Measurements from ENCODE around the gene FAM210B.
"Not testable (repeated sequence)": the region's sequence is repeated elsewhere in the genome, so short reads cannot be mapped to it uniquely, and the experiment has no call there.

FAM210B gene

DNA sequence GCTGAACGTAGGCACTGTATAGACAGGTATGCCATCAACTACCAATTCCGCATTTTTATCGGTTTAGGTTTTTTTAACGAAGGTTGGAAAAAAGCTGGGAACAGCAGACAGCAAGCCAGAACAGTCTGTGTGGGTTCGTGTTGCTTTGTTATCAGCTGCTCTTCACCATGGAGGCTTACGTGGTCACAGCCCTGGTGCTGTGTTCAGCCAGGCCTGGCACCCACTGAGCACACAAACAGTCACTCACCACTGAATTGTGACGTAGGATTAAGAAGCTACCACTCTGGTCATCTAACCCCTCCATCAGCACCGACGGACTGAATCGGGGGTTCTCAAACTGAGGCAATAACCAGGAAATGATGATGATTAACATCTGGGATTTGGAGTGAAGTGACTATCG is 13.2 kb downstream of the FAM210B start:
- Mint-ChIP-seq H3K4me1 (no peaks in the 10 kb centered on the region), H3K4me3 (no peak overlapping the region), H3K36me3 (peaks cover 11% of the 10 kb centered on the region), H3K27ac (no peak overlapping the region), H3K27me3 (no peaks in the 10 kb centered on the region), H3K9me3 (no peaks in the 10 kb centered on the region)
- DNase-seq (ENCODE audit: low spot score in 2 of 2) (no peak), ATAC-seq (ENCODE audit: low read depth) (no peak)

DNA sequence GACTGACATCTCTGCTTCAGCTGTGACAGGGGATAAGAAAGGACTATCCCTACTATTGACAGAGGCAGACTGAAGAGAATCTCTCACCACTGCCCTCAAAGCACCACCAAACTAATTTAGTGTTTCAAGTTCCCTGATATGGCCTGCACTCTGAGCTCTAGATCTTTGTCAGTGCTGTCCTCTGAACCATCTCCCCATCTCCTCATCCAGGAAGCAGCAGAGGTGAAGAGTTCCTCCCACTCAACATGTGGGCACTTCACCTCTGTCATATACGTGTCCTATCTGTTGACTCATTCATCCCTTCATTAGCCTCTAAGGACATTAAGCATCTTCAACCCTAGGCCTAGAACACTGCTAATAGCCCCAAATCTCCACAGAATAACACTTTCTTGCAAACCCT is 14.1 kb downstream of the FAM210B start:
- DNase-seq (ENCODE audit: low spot score in 2 of 2) (no peak), ATAC-seq (ENCODE audit: low read depth) (no peak)
- H3K27me3 Mint-ChIP-seq, result no peaks in the 10 kb centered on the region
- no peaks in the 10 kb centered on the region for H3K9me3 Mint-ChIP-seq
- peak overlapping the region; percentile 15 for H3K27ac Mint-ChIP-seq
- peaks cover 11% of the 10 kb centered on the region for H3K36me3 Mint-ChIP-seq
- H3K4me3 Mint-ChIP-seq, result no peak overlapping the region
- no peaks in the 10 kb centered on the region for H3K4me1 Mint-ChIP-seq

DNA sequence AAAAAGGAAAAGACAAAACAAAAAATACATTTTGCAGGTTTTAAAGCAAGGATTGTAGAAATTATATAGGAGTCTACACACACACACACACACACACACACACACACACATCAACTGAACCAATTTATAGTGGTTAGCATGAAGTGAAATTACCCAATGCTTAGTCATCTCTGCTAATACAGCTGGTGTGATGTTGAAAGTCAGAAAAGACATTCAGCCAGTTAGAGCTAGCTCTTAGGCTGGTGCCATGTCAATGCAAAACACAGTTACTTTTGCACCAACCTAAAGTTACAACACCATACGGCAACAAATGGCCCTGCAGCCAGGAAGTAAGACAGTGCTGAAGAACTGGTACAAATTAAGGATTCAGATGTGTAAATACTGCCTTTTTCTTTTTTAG is 15.2 kb downstream of the FAM210B start:
- ATAC-seq (ENCODE audit: low read depth) (peak; percentile 26), DNase-seq (ENCODE audit: low spot score in 2 of 2) (no peak)
- H3K9me3 Mint-ChIP-seq, result no peaks in the 10 kb centered on the region
- H3K4me1 Mint-ChIP-seq, result no peaks in the 10 kb centered on the region
- H3K36me3 Mint-ChIP-seq, result peaks cover 11% of the 10 kb centered on the region
- no peak overlapping the region for H3K27ac Mint-ChIP-seq
- no peak overlapping the region for H3K4me3 Mint-ChIP-seq
- H3K27me3 Mint-ChIP-seq, result no peaks in the 10 kb centered on the region

DNA sequence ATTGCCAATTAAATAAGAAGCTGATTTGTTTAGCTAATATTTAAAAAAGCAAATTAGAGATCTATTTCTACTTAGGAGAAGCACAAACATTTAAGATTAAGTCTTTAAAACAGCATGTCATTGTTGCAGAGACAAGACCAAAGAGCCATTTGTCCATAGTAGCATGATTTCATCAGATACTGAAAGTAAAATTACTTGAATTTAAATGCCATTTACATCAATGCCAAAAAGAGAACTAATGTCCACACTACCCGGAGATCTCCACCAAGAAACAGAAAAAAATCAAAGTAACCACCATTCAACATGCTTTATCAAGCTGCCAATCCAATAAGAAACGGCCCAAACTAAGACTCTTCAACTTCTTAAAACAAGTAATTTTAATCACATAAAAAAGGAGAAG is 17.6 kb downstream of the FAM210B start:
- no peak for ATAC-seq (ENCODE audit: low read depth)
- DNase-seq (ENCODE audit: low spot score in 2 of 2), result no peak
- Mint-ChIP-seq H3K4me1 (no peaks in the 10 kb centered on the region), H3K9me3 (no peaks in the 10 kb centered on the region), H3K27me3 (no peaks in the 10 kb centered on the region), H3K4me3 (no peak overlapping the region), H3K36me3 (peaks cover 8% of the 10 kb centered on the region), H3K27ac (peak overlapping the region; percentile 9)

DNA sequence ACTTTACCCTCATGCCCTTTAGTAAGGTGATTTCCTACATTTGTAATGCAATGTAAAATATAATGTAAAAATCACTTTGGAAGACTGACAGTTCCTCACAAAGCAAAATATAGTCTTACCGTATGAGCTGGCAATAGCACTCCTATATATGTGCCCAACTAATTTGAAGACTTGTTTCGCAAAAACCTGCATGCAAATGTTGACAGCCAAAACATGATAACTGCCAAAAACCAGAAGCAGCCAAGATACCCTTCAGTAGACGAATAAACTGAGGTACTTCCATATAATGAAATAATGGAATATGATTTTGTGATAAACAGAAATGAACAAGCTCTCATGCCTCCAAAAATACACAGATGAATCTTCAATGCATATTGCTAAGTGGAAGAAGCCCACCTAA is 19.6 kb downstream of the FAM210B start:
- Mint-ChIP-seq H3K27ac (no peak overlapping the region), H3K27me3 (no peaks in the 10 kb centered on the region), H3K4me1 (no peaks in the 10 kb centered on the region), H3K4me3 (no peak overlapping the region), H3K9me3 (no peaks in the 10 kb centered on the region), H3K36me3 (peaks cover 5% of the 10 kb centered on the region)
- ATAC-seq (ENCODE audit: low read depth), result no peak
- no peak for DNase-seq (ENCODE audit: low spot score in 2 of 2)

DNA sequence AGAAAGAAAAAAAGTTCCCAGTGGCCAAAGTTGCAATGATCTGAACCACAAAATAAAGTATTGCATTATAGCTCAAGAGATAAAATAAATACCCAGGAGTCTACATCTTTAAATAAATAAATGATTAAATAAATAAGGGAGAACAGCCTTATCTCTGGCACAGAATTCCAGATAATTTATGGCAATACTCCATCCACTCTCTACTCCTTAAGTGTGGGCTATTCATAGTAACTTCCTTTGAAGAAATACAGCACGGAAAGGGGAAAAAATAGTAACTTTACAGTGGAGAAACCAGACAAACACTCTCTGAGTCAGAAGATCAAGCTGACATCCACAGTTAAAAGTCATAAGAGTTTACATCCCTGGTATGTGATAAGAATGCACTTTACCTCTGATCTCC is 21.6 kb downstream of the FAM210B start:
- ATAC-seq (ENCODE audit: low read depth) (no peak), DNase-seq (ENCODE audit: low spot score in 2 of 2) (no peak)
- H3K36me3 Mint-ChIP-seq, result peaks cover 7% of the 10 kb centered on the region
- H3K27ac Mint-ChIP-seq, result no peak overlapping the region
- H3K27me3 Mint-ChIP-seq, result no peaks in the 10 kb centered on the region
- H3K9me3 Mint-ChIP-seq, result no peaks in the 10 kb centered on the region
- H3K4me3 Mint-ChIP-seq, result no peak overlapping the region
- no peaks in the 10 kb centered on the region for H3K4me1 Mint-ChIP-seq

DNA sequence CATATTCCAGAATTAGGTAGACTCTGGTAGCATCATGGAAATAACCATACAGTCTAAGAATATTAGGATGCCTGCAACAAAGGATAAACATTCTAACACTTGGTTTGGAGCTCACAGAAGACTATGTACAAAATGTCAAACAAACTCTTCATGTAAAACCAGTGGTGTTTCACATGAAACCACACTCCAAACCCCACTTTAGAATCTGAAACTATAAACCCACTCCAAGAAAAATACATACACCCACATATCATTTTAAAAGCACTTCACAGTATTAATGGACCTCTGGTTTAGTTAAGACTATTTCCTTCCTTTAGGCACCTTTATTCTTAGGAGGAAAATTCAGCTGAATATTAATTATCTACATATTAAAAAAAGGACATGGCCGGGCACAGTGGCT is 22.7 kb downstream of the FAM210B start:
- Mint-ChIP-seq H3K9me3 (no peaks in the 10 kb centered on the region), H3K36me3 (peaks cover 10% of the 10 kb centered on the region), H3K4me1 (peaks cover 2% of the 10 kb centered on the region), H3K4me3 (no peak overlapping the region), H3K27ac (no peak overlapping the region), H3K27me3 (no peaks in the 10 kb centered on the region)
- DNase-seq (ENCODE audit: low spot score in 2 of 2) (no peak), ATAC-seq (ENCODE audit: low read depth) (no peak)

DNA sequence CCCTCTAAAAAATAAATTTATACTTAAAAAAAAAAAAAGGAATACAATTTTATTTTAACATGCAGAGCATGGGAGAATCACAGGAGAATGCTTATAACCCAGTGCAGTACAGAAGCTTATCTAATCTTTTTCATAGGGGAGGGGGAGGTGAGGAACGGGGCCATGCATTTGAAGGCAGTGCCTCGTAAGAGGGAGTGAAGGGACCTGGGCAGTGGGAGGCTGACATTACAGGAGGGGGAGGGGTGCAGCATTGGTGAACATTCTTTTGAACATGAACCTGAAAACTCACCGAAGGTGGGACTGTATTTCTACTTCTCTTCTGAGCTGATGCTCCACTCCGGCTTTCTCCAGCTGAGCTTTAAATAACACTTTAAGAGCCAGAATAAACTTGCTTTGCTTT is 23.9 kb downstream of the FAM210B start:
- DNase-seq (ENCODE audit: low spot score in 2 of 2) (no peak), ATAC-seq (ENCODE audit: low read depth) (no peak)
- Mint-ChIP-seq H3K9me3 (no peaks in the 10 kb centered on the region), H3K4me1 (peaks cover 2% of the 10 kb centered on the region), H3K27ac (no peak overlapping the region), H3K4me3 (no peak overlapping the region), H3K27me3 (no peaks in the 10 kb centered on the region), H3K36me3 (peaks cover 10% of the 10 kb centered on the region)

DNA sequence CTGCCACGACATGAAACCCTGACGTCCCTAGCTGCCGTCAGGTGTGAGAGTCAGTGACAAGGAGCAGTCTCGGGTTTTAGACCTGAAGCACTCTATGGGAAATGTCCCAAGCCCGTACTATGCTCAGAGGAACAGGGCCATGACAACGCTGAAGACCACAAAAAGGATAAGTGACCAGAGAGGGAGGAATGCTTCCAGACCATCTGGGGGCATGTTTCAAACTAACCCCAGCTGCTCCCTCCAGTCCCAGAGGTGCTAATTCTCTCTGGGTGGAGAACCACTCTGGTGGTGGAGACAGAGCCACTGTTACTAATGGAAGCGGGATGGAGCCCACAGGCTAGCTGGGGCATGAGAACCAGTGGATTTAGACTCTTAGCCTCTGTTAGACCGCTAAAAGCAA is 24.6 kb downstream of the FAM210B start:
- Mint-ChIP-seq H3K27me3 (no peaks in the 10 kb centered on the region), H3K36me3 (peaks cover 10% of the 10 kb centered on the region), H3K27ac (no peak overlapping the region), H3K4me3 (no peak overlapping the region), H3K9me3 (no peaks in the 10 kb centered on the region), H3K4me1 (peaks cover 2% of the 10 kb centered on the region)
- DNase-seq (ENCODE audit: low spot score in 2 of 2) (no peak), ATAC-seq (ENCODE audit: low read depth) (no peak)

DNA sequence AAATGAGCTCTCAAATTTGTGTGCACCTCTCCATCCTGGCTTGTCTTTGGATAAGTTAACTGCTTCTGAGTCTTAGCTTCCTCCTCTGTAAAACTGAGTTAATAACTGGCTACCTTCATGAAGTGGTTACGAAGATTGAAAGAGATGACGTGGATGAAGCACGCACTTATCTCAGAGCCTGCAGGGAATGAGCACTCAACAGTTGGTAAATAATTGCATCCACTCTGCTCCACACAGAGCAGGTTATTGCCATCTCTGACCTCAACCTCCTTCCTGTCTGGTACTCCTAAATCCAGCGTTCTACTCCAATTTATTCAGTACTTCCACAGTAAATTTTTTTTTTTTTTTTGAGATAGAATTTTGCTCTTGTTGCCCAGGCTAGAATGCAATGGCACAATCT is 26.4 kb downstream of the FAM210B start:
- Mint-ChIP-seq H3K9me3 (no peaks in the 10 kb centered on the region), H3K27me3 (no peaks in the 10 kb centered on the region), H3K4me1 (peaks cover 2% of the 10 kb centered on the region), H3K4me3 (no peak overlapping the region), H3K36me3 (peaks cover 12% of the 10 kb centered on the region), H3K27ac (no peak overlapping the region)
- DNase-seq (ENCODE audit: low spot score in 2 of 2), result no peak
- no peak for ATAC-seq (ENCODE audit: low read depth)

DNA sequence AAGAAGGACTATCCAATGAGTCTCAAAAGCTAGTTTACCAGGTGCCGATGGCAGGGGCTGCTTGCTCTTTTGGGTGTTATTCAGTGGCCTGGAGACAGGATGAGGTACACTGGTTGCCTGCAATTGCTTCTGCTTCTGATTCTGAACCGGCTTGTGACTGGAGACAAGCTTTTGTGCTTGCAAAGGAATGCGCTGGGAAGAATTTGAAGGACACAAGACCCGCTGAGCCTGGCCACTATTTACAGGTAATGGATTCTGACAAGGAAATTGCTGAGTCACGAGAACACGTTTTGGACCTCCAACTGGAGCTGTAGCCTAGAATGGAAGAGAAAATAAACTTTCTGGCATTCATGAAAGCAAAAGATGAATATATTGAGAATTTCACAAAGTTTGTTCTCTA is 27.4 kb downstream of the FAM210B start:
- peaks cover 4% of the 10 kb centered on the region for H3K4me1 Mint-ChIP-seq
- no peak overlapping the region for H3K27ac Mint-ChIP-seq
- DNase-seq (ENCODE audit: low spot score in 2 of 2), result no peak
- H3K27me3 Mint-ChIP-seq, result no peaks in the 10 kb centered on the region
- ATAC-seq (ENCODE audit: low read depth), result no peak
- no peaks in the 10 kb centered on the region for H3K9me3 Mint-ChIP-seq
- H3K4me3 Mint-ChIP-seq, result no peak overlapping the region
- H3K36me3 Mint-ChIP-seq, result peaks cover 12% of the 10 kb centered on the region

DNA sequence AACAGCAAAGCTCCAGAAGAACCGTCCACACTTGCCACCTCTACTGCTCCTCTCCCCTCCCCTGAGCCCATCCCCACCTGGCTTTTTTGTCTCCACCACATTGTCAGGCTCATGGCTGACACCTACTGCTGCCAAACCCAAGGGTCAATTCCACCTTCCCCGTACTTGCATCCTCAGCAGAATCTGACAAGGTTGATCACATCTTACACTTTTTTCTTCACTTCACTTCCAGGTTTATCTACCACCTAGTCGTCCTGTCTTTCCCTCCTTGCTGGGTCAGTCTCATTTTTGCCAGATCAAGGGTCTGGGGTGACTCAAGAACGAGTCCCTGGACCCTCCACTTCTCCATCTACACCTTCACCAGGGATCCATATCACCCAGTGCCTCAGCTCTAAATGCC is 30.1 kb downstream of the FAM210B start:
- Mint-ChIP-seq H3K4me1 (peaks cover 16% of the 10 kb centered on the region), H3K27me3 (no peaks in the 10 kb centered on the region), H3K9me3 (no peaks in the 10 kb centered on the region), H3K27ac (no peak overlapping the region), H3K4me3 (no peak overlapping the region), H3K36me3 (peaks cover 12% of the 10 kb centered on the region)
- no peak for ATAC-seq (ENCODE audit: low read depth)
- no peak for DNase-seq (ENCODE audit: low spot score in 2 of 2)

DNA sequence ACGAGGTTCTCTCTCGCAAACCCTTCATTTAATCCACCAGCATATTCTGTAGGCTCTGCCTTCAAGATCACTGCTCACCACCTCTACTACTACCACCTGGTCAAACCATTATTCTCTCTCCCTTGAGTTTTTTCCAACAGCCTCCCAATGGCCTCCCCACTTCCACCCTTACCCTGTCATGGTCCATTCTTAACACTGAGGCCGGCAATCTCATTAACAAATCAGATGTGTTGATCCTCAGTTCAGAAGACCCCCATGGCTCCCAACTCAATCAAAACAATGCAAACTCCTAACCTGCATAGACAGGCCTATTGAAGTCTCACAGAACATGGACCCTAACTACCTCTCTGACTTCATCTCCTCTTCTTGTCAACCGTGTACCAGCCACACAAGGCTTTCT is 31.0 kb downstream of the FAM210B start:
- Mint-ChIP-seq H3K4me3 (no peak overlapping the region), H3K27ac (no peak overlapping the region), H3K9me3 (no peaks in the 10 kb centered on the region), H3K27me3 (no peaks in the 10 kb centered on the region), H3K4me1 (peaks cover 16% of the 10 kb centered on the region), H3K36me3 (peaks cover 12% of the 10 kb centered on the region)
- DNase-seq (ENCODE audit: low spot score in 2 of 2) (no peak), ATAC-seq (ENCODE audit: low read depth) (no peak)

DNA sequence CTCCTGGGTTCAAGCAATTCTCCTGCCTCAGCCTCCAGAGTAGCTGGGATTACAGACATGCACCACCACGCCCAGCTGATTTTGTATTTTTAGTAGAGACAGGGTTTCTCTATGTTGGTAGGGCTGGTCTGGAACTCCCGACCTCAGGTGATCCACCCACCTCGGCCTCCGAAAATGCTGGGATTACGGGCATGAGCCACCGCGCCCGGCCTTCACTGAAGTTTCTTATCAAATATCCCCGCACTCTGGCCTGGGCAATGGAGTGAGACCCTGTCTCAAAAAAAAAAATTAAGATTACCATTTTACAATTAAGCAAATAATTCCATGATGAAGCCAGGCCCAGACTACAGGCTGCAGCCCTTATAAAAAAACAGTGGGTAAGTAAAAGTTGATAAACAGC is 31.6 kb downstream of the FAM210B start:
- Mint-ChIP-seq H3K36me3 (peaks cover 11% of the 10 kb centered on the region), H3K4me1 (peaks cover 18% of the 10 kb centered on the region)
- ATAC-seq (ENCODE audit: low read depth); H3K9me3 Mint-ChIP-seq; H3K4me3 Mint-ChIP-seq; DNase-seq (ENCODE audit: low spot score in 2 of 2); H3K27ac Mint-ChIP-seq; H3K27me3 Mint-ChIP-seq: not testable (repeated sequence)

DNA sequence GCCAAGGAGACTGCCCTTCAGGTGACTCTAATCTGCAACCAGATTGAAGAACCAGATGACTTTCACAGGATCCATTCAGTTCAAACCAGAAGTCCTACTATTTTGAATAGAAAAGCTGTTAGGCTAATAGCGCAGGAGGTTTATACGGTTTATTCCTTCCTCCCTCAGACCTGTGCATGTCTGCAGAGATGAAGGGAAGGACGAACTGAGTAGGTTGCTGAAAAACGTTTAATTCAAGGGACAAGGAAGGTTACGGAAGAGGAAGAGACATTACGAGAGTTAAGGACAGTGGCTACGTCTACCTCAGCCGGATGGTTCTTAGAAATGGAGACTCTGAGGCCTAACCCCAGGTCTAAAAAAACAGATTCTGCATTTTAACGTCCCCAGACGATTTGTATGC is 32.3 kb downstream of the FAM210B start:
- H3K36me3 Mint-ChIP-seq, result peaks cover 15% of the 10 kb centered on the region
- peak overlapping the region; percentile 75 for H3K4me3 Mint-ChIP-seq
- no peaks in the 10 kb centered on the region for H3K9me3 Mint-ChIP-seq
- H3K4me1 Mint-ChIP-seq, result peaks cover 16% of the 10 kb centered on the region
- no peaks in the 10 kb centered on the region for H3K27me3 Mint-ChIP-seq
- DNase-seq (ENCODE audit: low spot score in 2 of 2) (no peak), ATAC-seq (ENCODE audit: low read depth) (no peak)
- no peak overlapping the region for H3K27ac Mint-ChIP-seq
